ENCODE measurements around the gene VASH2. TPM values are rescaled to one million over a fixed set of nuclear protein-coding genes. Genes with fewer than 3 reads are reported as not detected.
"Not testable (repeated sequence)": the region's sequence is repeated elsewhere in the genome, so short reads cannot be mapped to it uniquely, and the experiment has no call there.

Gene VASH2
- total RNA-seq, 1 experiment from 2014 or later, result 5.8 TPM

- no peak for DNase-seq
- intact Hi-C loops (cut with micrococcal nuclease; ENCODE audit: unreplicated experiment), result no loop called here
- H3K4me1 Mint-ChIP-seq (ENCODE audit: low read depth, unreplicated experiment), result no peaks in the 10 kb centered on the region
- BruUV-seq (replicated peaks), result no TSS peak
- CTCF ChIA-PET, result no interaction called here
- no peak overlapping the region for H3K4me3 Mint-ChIP-seq (ENCODE audit: low read depth, unreplicated experiment)
- no peak for TF ChIP-seq CTCF (IDR thresholded peaks at IDR 0.05; ENCODE audit: unreplicated experiment)
- H3K36me3 Mint-ChIP-seq (ENCODE audit: insufficient read depth, unreplicated experiment), result no peaks in the 10 kb centered on the region
- no peaks in the 10 kb centered on the region for H3K9me3 Mint-ChIP-seq (ENCODE audit: low read depth, unreplicated experiment)
- no peak overlapping the region for H3K27ac Mint-ChIP-seq (ENCODE audit: unreplicated experiment)
- H3K27me3 Mint-ChIP-seq (ENCODE audit: unreplicated experiment), result peaks cover 17% of the 10 kb centered on the region
Observed at GRCh38 chr1:212959266-212960220, 9.2 kb downstream of the VASH2 start.

DNA sequence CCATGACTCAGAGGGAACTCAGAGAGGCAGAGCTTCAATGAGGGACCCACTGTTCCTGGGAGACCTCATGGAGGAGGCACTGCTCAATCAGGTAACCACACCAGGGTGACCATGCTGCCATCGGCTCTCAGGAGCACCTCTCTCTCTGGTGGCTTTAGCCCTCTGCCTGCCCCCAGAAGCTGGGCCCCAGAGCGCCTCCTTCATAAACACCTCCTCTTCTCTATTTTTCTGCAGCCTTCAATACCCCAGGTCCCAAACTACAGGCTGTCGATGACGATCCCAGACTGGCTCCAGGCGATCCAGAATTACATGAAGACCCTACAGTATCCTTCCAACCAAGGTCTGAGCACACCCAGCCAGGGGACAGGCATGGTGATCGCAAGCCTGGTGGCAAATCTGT, 10.6 kb downstream of the VASH2 start:
- Mint-ChIP-seq H3K4me1 (ENCODE audit: low read depth, unreplicated experiment) (no peaks in the 10 kb centered on the region), H3K27me3 (ENCODE audit: unreplicated experiment) (peaks cover 9% of the 10 kb centered on the region), H3K9me3 (ENCODE audit: low read depth, unreplicated experiment) (no peaks in the 10 kb centered on the region), H3K36me3 (ENCODE audit: insufficient read depth, unreplicated experiment) (no peaks in the 10 kb centered on the region), H3K27ac (ENCODE audit: unreplicated experiment) (no peak overlapping the region), H3K4me3 (ENCODE audit: low read depth, unreplicated experiment) (no peak overlapping the region)
- TF ChIP-seq CTCF (IDR thresholded peaks at IDR 0.05; ENCODE audit: unreplicated experiment), result no peak
- CTCF ChIA-PET, result no interaction called here
- intact Hi-C loops (cut with micrococcal nuclease; ENCODE audit: unreplicated experiment), result no loop called here
- no peak for DNase-seq
- BruUV-seq (replicated peaks), result no TSS peak

DNA sequence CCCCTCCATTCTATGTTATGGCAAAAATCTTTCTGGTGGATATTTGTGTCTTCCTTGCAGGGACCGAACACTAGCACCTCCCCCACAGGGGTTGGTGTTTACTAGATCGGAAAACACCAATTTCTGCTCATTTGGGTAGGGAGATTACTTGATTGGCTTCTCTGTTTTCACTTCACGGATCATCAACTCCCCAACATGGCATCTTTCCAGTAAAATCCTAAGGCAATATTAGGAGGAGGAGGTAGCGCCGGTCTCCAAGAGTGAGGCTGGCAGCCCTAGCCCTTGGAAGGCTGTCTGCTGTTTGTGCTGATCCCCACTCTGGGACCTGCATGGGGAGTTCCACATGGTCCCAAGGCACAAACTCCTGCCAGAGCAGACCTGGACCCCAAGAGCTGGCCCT, 12.2 kb downstream of the VASH2 start:
- no peaks in the 10 kb centered on the region for H3K27me3 Mint-ChIP-seq (ENCODE audit: unreplicated experiment)
- BruUV-seq (replicated peaks), result no TSS peak

GRCh38 chr1:212964102-212964501, 13.8 kb downstream of the VASH2 start:
- no peaks in the 10 kb centered on the region for H3K9me3 Mint-ChIP-seq (ENCODE audit: low read depth, unreplicated experiment)
- BruUV-seq (replicated peaks), result no TSS peak
- CTCF ChIA-PET, result no interaction called here
- no peak overlapping the region for H3K27ac Mint-ChIP-seq (ENCODE audit: unreplicated experiment)
- no peaks in the 10 kb centered on the region for H3K4me1 Mint-ChIP-seq (ENCODE audit: low read depth, unreplicated experiment)
- intact Hi-C loops (cut with micrococcal nuclease; ENCODE audit: unreplicated experiment), result no loop called here
- no peak for DNase-seq
- no peak overlapping the region for H3K4me3 Mint-ChIP-seq (ENCODE audit: low read depth, unreplicated experiment)
- TF ChIP-seq CTCF (IDR thresholded peaks at IDR 0.05; ENCODE audit: unreplicated experiment), result no peak
- no peaks in the 10 kb centered on the region for H3K36me3 Mint-ChIP-seq (ENCODE audit: insufficient read depth, unreplicated experiment)
- H3K27me3 Mint-ChIP-seq (ENCODE audit: unreplicated experiment), result no peaks in the 10 kb centered on the region

More for the DNA sequence above, 12.2 kb downstream of the VASH2 start:
- intact Hi-C loops (cut with micrococcal nuclease; ENCODE audit: unreplicated experiment), result no loop called here
- Mint-ChIP-seq H3K9me3 (ENCODE audit: low read depth, unreplicated experiment) (no peaks in the 10 kb centered on the region), H3K4me3 (ENCODE audit: low read depth, unreplicated experiment) (no peak overlapping the region), H3K4me1 (ENCODE audit: low read depth, unreplicated experiment) (no peaks in the 10 kb centered on the region), H3K36me3 (ENCODE audit: insufficient read depth, unreplicated experiment) (no peaks in the 10 kb centered on the region), H3K27ac (ENCODE audit: unreplicated experiment) (no peak overlapping the region)
- no peak for DNase-seq
- TF ChIP-seq CTCF (IDR thresholded peaks at IDR 0.05; ENCODE audit: unreplicated experiment), result no peak
- CTCF ChIA-PET, result no interaction called here

DNA sequence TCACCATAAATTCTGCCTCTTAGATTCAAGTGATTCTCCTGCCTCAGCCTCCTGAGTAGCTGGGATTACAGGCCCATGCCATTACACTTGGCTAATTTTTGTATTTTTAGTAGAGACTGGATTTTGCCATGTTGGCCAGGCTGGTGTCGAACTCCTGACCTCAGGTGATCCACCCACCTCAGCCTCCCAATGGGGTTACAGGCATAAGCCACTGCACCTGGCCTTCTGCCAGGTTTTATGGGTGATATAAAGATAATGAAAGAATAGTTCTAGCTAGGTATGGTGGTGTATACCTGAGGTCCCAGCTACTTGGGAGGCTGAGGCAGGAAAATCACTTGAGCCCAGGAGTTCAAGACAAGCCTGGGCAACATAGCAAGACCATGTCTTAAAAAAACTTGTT, 14.7 kb downstream of the VASH2 start:
- H3K9me3 Mint-ChIP-seq (ENCODE audit: low read depth, unreplicated experiment); H3K36me3 Mint-ChIP-seq (ENCODE audit: insufficient read depth, unreplicated experiment); H3K4me1 Mint-ChIP-seq (ENCODE audit: low read depth, unreplicated experiment); intact Hi-C loops (cut with micrococcal nuclease; ENCODE audit: unreplicated experiment); BruUV-seq (replicated peaks); H3K27ac Mint-ChIP-seq (ENCODE audit: unreplicated experiment); H3K4me3 Mint-ChIP-seq (ENCODE audit: low read depth, unreplicated experiment); DNase-seq; H3K27me3 Mint-ChIP-seq (ENCODE audit: unreplicated experiment); CTCF ChIA-PET: not testable (repeated sequence)

All from Calu3 (cell line).